Heart left ventricle (tissue), 16 donors: ENCODE measurements around the gene KRTAP10-8. TPM values are rescaled to one million over a fixed set of nuclear protein-coding genes. Genes with fewer than 3 reads are reported as not detected.

Experiments used
- ATAC-seq, 4 donors: fragments of 200-7000 bp; cut with Tn5 transposase; one replicate each; pipeline ENCODE4 v1.9.1; 2020 to 2022; ENCODE audit warnings: moderate library complexity in 4 of 4, mild to moderate bottlenecking in 3 of 4, moderate number of reproducible peaks in 1 of 4
- DNase-seq, 5 donors: peaks; one replicate each; pipeline ENCODE4 v3.0.0-alpha.2; 2020
- H3K27ac ChIP-seq, 12 donors: fragments of 200-600 bp; sonication (generic) in 4 of 12; one replicate each; pipeline versions ENCODE4 v1.5.0 to v1.8.0; 2016 to 2022; ENCODE audit warnings: mild to moderate bottlenecking in 2 of 12
- H3K27me3 ChIP-seq, 9 donors: fragments of 200-600 bp; sonication (generic) in 2 of 9; one replicate each; pipeline versions ENCODE4 v1.5.1 to v1.8.0; 2016 to 2022; ENCODE audit warnings: mild to moderate bottlenecking in 3 of 9
- H3K36me3 ChIP-seq, 9 donors: fragments of 200-600 bp; sonication (generic) in 2 of 9; one replicate each; pipeline versions ENCODE4 v1.5.0 to v1.8.0; 2018 to 2022; ENCODE audit warnings: mild to moderate bottlenecking in 2 of 9
- H3K4me1 ChIP-seq, 12 donors: fragments of 200-600 bp; sonication (generic) in 4 of 12; one replicate each; pipeline versions ENCODE4 v1.5.0 to v1.8.0; 2016 to 2022; ENCODE audit warnings: mild to moderate bottlenecking in 3 of 12
- H3K4me3 ChIP-seq, 12 donors: fragments of 200-600 bp; sonication (generic) in 4 of 12; one replicate each; pipeline versions ENCODE4 v1.5.0 to v1.8.0; 2017 to 2022; ENCODE audit warnings: mild to moderate bottlenecking in 9 of 12, moderate library complexity in 4 of 12
- H3K9me3 ChIP-seq, 12 donors: fragments of 200-600 bp; sonication (generic) in 4 of 12; one replicate each; pipeline versions ENCODE4 v1.5.0 to v1.8.0; 2016 to 2022; ENCODE audit warnings: mild to moderate bottlenecking in 1 of 12
- CTCF ChIP-seq, 12 donors: fragments of 200-600 bp; sonication (generic) in 4 of 12; IDR thresholded peaks; one replicate each; pipeline versions ENCODE4 v1.5.0 to v1.8.0; 2018 to 2022; ENCODE audit warnings: antibody characterized with exemption in 12 of 12, mild to moderate bottlenecking in 5 of 12
- POLR2A ChIP-seq, 2 donors: fragments of 450-650 bp; IDR thresholded peaks; one replicate each; pipeline ENCODE4 v1.6.1; 2017; ENCODE audit warnings: antibody characterized with exemption in 2 of 2, mild to moderate bottlenecking in 2 of 2, moderate library complexity in 2 of 2
- WGBS, 4 donors: extraction: QIAGEN DNeasy Blood & Tissue Kit in 2 of 4; methylation state at CpG; one replicate each; pipeline versions ENCODE4 v1.1.5 to v1.1.7; 2013 to 2018; 5-methylcytosine and 5-hydroxymethylcytosine counted together
- intact Hi-C, 10 donors: fragments of 100-400 bp; cut with DNase I; formaldehyde crosslinking; loops; one replicate each; pipeline versions ENCODE4 v1.11.1 to v1.14.2; 2022
- polyA plus RNA-seq, 2 donors: library from polyadenylated mRNA; stranded (reverse); fragments of 200-250 nt; gene quantifications; one replicate each; pipeline ENCODE4 v1.2.3, GENCODE V29; 2013
- total RNA-seq, 9 donors: library from RNA; depleted of rRNA in 2 of 9; stranded (reverse); fragments of >200 nt in 2 of 9; fragmentation: NEBNext Ultra II Directional in 3 of 9; extraction: Animal tissue kit (Norgen Biotek cat#: 25700) in 3 of 9; gene quantifications; one replicate each; pipeline versions ENCODE4 v1.1.0 to v1.2.4, GENCODE V29; 2016 to 2023
- donor health status: ischemic (EF 13 %, LVEDD 7.1; RV severe dilation, severe dysfunction).
- donor health status: healthy with polysubstance abuse.
- donor health status: DM: no; HTN: yes; CAD: no.
- donor health status: DM: no; HTN: no; CAD: no.
- donor health status: ischemic (EF 25% LVEDD 6.9; RV normal size, moderate dysfunction).
- donor health status: ischemic (EF 25% LVEDD 5.7; RV mildly dilated, moderate dysfunction).
- donor health status: healthy.
- donor health status: DM: yes; HTN: yes; CAD: no.
- donor health status: ischemic (EF 35%, LVEDD 5.7; RV mildly dilated, moderate dysfunction).
- donor health status: nonischemic (EF 11% LVEDD 7.7; RV severe dilation, severe dysfunction).
- donor health status: DM: yes; HTN: yes; CAD: no.
- donor health status: PGD.
- donor health status: ischemic (EF 29% LVEDD 5.4; RV normal size, mild dysfunction).
- donor health status: nonischemic (EF 23%, LVEDD 6.1; RV moderate dilation, normal function).

The KRTAP10-8 gene
- total and polyA plus RNA-seq, 11 donors = not detected

GRCh38 chr21:44648557-44649311, 36.9 kb downstream of the KRTAP10-8 start:
- ATAC-seq (no peak), DNase-seq (peak in 1 of 5 donors; percentile 46)
- Histone ChIP-seq H3K4me3 (no peak overlapping the region), H3K36me3 (no peaks in the 10 kb centered on the region), H3K27ac (no peak overlapping the region), H3K4me1 (no peaks in the 10 kb centered on the region), H3K27me3 (peaks cover 0 to 9% (median 0%) of the 10 kb centered on the region in 9 donors), H3K9me3 (peaks cover 0 to 21% (median 10%) of the 10 kb centered on the region in 12 donors)
- intact Hi-C loops = no loop called here
- no peak for TF ChIP-seq POLR2A (IDR thresholded peaks at IDR 0.05)
- TF ChIP-seq CTCF (IDR thresholded peaks at IDR 0.05) = no peak
- 70 to 83% (median 75%) methylated on average over 26 to 33 of the region's 33 CpGs for WGBS, 4 donors

DNA sequence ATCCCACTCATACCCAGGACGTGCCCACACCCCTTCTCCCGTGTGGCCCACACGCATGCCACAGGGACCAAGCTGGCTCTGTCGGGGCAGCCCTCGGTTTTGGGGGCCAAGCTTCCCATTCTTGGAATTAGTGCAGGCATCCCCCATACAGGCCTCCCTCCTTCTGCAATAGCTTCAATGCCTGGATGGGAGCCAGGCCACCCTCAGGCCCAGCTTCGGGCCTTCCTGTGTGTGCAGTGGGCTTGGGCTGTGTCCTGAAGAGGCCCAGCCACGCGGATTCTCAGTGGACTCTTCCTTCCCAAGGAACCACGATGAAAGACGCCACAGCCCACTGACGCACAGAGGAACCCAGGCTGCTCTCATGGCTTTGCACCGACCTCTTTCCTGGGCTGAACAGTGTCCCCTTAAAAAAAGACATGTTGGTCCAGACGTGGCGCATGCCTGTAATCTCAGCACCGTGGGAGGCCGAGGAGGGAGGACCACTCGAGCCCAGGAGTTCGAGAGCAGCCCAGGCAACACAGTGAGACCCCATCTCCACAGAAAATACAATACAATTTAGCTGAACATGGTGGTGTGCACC, 37.7 kb downstream of the KRTAP10-8 start:
- H3K36me3 ChIP-seq = no peaks in the 10 kb centered on the region
- ATAC-seq (no peak), DNase-seq (no peak)
- peaks cover 0 to 12% (median 5%) of the 10 kb centered on the region in 12 donors for H3K9me3 ChIP-seq
- H3K27ac ChIP-seq = no peak overlapping the region
- TF ChIP-seq CTCF (IDR thresholded peaks at IDR 0.05) (no peak), POLR2A (IDR thresholded peaks at IDR 0.05) (no peak)
- intact Hi-C loops = no loop called here
- 80 to 93% (median 84%) methylated on average over 18 of the region's 18 CpGs for WGBS, 4 donors
- H3K27me3 ChIP-seq = peaks cover 0 to 9% (median 0%) of the 10 kb centered on the region in 9 donors
- no peak overlapping the region for H3K4me3 ChIP-seq
- no peaks in the 10 kb centered on the region for H3K4me1 ChIP-seq

DNA sequence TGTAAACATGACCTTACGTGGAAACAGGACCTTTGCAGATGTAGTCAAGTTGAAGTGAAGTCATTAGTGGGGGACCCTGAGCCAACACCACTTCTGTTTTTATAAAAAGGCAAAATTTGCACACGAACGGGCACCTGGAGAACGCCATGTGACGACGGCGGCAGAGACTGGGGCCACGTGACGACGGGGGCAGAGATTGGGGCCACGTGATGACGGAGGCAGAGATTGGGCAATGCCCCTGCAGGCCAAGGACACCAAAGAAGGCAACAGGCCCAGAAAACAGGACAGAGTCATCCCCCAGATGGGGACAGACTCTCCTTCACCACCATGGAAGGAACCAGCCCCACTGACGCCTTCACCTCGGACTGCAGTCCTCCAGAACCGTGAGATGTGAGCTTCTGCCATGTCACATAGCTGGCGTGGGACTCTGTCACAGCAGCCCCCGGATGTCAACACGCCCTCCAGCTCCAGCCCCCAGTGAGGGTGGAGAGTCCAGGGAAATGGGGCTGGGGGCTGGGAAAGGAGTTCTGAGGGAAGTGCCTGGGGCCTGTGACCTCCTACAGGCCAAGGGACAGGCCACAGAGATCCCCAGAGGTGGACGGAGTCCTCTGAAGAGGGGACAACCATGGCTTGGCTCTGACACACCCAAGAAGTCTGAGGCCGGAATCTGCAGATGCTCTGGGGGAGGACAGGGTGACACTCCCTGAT, 38.5 kb downstream of the KRTAP10-8 start:
- H3K4me3 ChIP-seq = no peak overlapping the region
- ATAC-seq = no peak
- no peak for DNase-seq
- peaks cover 0 to 4% (median 0%) of the 10 kb centered on the region in 12 donors for H3K9me3 ChIP-seq
- H3K27me3 ChIP-seq = peaks cover 0 to 9% (median 0%) of the 10 kb centered on the region in 9 donors
- TF ChIP-seq CTCF (IDR thresholded peaks at IDR 0.05) = no peak
- 88 to 92% (median 89%) methylated on average over 19 to 20 of the region's 20 CpGs for WGBS, 4 donors
- H3K36me3 ChIP-seq = no peaks in the 10 kb centered on the region
- no peak overlapping the region for H3K27ac ChIP-seq
- H3K4me1 ChIP-seq = no peaks in the 10 kb centered on the region
- intact Hi-C loops = no loop called here
